GM21423 (cell line): ENCODE measurements around the gene ASTN2.
"Not testable (repeated sequence)": the region's sequence is repeated elsewhere in the genome, so short reads cannot be mapped to it uniquely, and the experiment has no call there.

Experiments
- ATAC-seq: cut with Tn5 transposase; IDR thresholded peaks from one replicate; pipeline ENCODE4 v1.9.1; 2021; ENCODE audit warnings: mild to moderate bottlenecking, moderate library complexity; ENCODE audit not compliant: unreplicated experiment

The ASTN2 gene

GRCh38 chr9:116717150-116717549, 697.7 kb downstream of the ASTN2 start:
- no peak for ATAC-seq

GRCh38 chr9:116716438-116716837, 698.4 kb downstream of the ASTN2 start:
- no peak for ATAC-seq

- no peak for ATAC-seq
Measured at GRCh38 chr9:116715751-116716150, 699.1 kb downstream of the ASTN2 start.

GRCh38 chr9:116713271-116713670, 701.6 kb downstream of the ASTN2 start:
- no peak for ATAC-seq

- ATAC-seq: no peak
Measured at GRCh38 chr9:116712781-116713180, 702.1 kb downstream of the ASTN2 start.

- ATAC-seq: no peak
Measured at GRCh38 chr9:116706310-116707290, 708.3 kb downstream of the ASTN2 start.

GRCh38 chr9:116705531-116705930, 709.3 kb downstream of the ASTN2 start:
- no peak for ATAC-seq

- no peak for ATAC-seq
Measured at GRCh38 chr9:116704470-116704869, 710.4 kb downstream of the ASTN2 start.

- ATAC-seq: no peak
Measured at GRCh38 chr9:116703634-116704033, 711.2 kb downstream of the ASTN2 start.

GRCh38 chr9:116701940-116702642, 712.8 kb downstream of the ASTN2 start:
- ATAC-seq: no peak

GRCh38 chr9:116700882-116701865, 713.7 kb downstream of the ASTN2 start:
- ATAC-seq: no peak

GRCh38 chr9:116700279-116700678, 714.6 kb downstream of the ASTN2 start:
- ATAC-seq: no peak

GRCh38 chr9:116697887-116698286, 717.0 kb downstream of the ASTN2 start:
- ATAC-seq: no peak

GRCh38 chr9:116697362-116697761, 717.5 kb downstream of the ASTN2 start:
- ATAC-seq: no peak

GRCh38 chr9:116695438-116695837, 719.4 kb downstream of the ASTN2 start:
- no peak for ATAC-seq

GRCh38 chr9:116694785-116695291, 720.0 kb downstream of the ASTN2 start:
- ATAC-seq: no peak

GRCh38 chr9:116693233-116693731, 721.6 kb downstream of the ASTN2 start:
- no peak for ATAC-seq

GRCh38 chr9:116692616-116693015, 722.2 kb downstream of the ASTN2 start:
- ATAC-seq: no peak

GRCh38 chr9:116691607-116692006, 723.2 kb downstream of the ASTN2 start:
- ATAC-seq: no peak

GRCh38 chr9:116690805-116691204, 724.1 kb downstream of the ASTN2 start:
- not testable (repeated sequence) for ATAC-seq
